Hindlimb muscle (tissue), 1 donor: ENCODE measurements around the gene CSF2RB. TPM values are rescaled to one million over a fixed set of nuclear protein-coding genes. Genes with fewer than 3 reads are reported as not detected.
"Not testable (repeated sequence)": the region's sequence is repeated elsewhere in the genome, so short reads cannot be mapped to it uniquely, and the experiment has no call there.

Experiments used
- DNase-seq: peaks from one replicate; pipeline ENCODE4 v3.0.0-alpha.2; 2013
- polyA plus RNA-seq: library from polyadenylated mRNA; unstranded; fragments of 120-200 nt; gene quantifications from one replicate; pipeline ENCODE4 v1.2.1, GENCODE V29; 2013; ENCODE audit not compliant: insufficient read length

The CSF2RB gene
- polyA plus RNA-seq, 1 donor = 2.0 TPM

- no peak for DNase-seq
Measured at GRCh38 chr22:36976606-36977005, 63.2 kb downstream of the CSF2RB start.

GRCh38 chr22:36977401-36977861 is 64.0 kb downstream of the CSF2RB start:
- no peak for DNase-seq

- DNase-seq = peak; percentile 88
Measured at GRCh38 chr22:36977947-36978660, 64.7 kb downstream of the CSF2RB start.

- DNase-seq = no peak
Measured at GRCh38 chr22:36979016-36979910, 65.8 kb downstream of the CSF2RB start.

- no peak for DNase-seq
Measured at GRCh38 chr22:36981247-36981775, 67.9 kb downstream of the CSF2RB start.

- DNase-seq = no peak
Measured at GRCh38 chr22:36982136-36982535, 68.7 kb downstream of the CSF2RB start.

DNA sequence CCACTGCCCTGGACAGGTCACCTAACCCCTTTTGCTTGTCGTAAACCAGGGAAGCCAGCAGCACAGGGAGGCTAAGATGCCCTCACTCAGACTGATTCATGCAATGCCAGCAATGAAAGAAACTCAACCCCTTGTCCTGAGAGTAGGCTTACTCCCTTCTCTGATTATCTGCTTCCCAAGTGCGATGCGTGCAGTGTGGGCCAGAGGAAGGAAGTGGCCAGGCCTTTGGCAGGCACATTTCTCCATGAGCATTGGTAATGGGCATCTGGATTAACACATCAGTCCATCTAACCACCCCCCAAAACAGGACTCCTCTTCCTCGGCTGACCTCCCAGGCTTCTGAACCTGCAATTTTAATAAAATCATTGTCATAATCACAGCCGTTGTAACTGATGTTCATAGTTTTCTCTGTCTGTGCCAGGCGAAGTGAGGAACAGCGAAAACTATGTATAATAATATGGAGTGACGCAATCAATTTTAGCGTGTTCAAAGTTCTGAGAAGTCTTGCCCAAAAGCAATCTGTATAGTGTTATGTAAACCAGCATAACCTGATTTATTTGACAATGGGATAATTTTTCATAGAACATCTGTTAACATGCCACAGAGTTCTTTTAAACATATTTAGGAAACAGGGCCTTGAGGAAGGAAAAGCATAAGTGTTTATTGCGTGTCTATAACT is 71.9 kb downstream of the CSF2RB start:
- DNase-seq = no peak

DNA sequence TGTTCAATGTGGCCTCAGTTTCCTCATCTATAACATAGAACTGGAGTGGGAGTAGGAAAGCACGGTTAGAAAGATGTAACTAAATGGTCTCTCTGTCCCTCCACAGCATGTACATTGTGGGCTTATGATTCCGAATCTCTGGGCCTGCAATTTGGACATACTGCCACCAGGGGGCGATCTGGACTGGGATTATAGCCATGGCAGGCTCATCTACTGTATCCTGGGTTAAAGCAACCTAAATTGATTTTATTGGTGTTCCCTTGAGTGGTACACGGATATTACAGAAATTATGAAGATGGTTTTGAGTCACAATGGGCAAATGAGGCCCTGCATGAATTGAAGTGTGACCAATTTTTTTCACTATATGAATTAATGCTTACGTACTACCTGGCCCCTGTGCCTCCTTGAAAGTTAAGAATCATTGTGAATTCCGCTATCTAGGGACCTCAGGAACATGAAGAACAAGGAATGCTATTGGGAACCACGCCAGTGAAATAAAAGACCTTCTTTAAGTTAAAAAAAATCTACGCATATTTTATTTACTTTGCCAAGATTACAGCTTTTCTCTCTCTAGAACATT is 72.9 kb downstream of the CSF2RB start:
- no peak for DNase-seq

DNA sequence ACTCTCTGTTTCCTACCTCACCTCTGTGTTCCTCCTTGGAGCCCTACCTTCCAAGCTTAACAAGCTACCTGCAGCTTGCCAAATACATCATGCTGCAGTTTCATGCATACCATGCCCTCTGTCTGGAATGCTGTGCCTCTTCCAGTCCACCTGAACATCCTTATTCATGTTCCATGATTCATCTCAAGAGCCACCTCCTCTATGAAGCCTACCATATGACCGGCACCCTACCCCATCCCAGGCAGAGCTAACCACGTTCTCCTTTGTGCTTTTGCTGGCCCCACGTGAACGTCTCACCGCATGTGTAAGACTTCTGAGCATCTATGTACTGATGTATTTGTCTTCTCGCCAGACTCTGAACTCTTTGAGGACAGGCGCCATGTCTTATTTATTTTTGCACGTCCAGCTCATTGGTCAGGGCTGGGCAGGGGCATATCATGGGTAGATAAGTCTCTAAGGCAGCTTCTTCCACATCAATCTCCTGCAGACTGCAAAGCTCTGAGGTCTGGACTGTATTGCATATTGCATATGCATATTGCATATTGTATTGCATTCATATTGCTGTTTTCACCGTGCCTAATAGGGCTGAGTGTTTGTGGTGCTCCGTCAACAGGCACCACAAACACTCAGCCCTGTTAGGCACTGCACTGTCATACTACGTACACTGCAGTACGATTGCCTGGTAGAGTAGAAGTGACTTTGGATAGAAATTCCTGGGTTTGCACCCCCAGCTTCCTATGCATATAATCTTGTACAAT is 74.8 kb downstream of the CSF2RB start:
- no peak for DNase-seq

GRCh38 chr22:36989012-36989411 is 75.6 kb downstream of the CSF2RB start:
- not testable (repeated sequence) for DNase-seq

Other genes starting within 250 kb of the CSF2RB start
- gene CACNG2, start 209.9 kb upstream of the CSF2RB start, polyA plus RNA-seq = not detected
- gene IFT27, start 137.5 kb upstream of the CSF2RB start, polyA plus RNA-seq = 23.3 TPM
- 14.3 TPM for gene PVALB, start 96.6 kb upstream of the CSF2RB start, polyA plus RNA-seq
- gene NCF4, start 52.6 kb upstream of the CSF2RB start, polyA plus RNA-seq = 4.5 TPM
- 21.1 TPM for gene TST, start 105.8 kb downstream of the CSF2RB start, polyA plus RNA-seq
- gene MPST, start 106.1 kb downstream of the CSF2RB start, polyA plus RNA-seq = 56.0 TPM
- 15.3 TPM for gene KCTD17, start 138.1 kb downstream of the CSF2RB start, polyA plus RNA-seq
- not detected for gene TMPRSS6, start 196.1 kb downstream of the CSF2RB start, polyA plus RNA-seq
- gene IL2RB, start 236.3 kb downstream of the CSF2RB start, polyA plus RNA-seq = 1.6 TPM